Kidney (tissue), 14 donors: Measurements from ENCODE around the gene YPEL2. TPM values are rescaled to one million over a fixed set of nuclear protein-coding genes. Genes with fewer than 3 reads are reported as not detected.

Experiments
- DNase-seq, 5 donors: peaks; one replicate each; pipeline ENCODE4 v3.0.0-alpha.2; 2013 to 2020
- FAIRE-seq: peaks from 2 replicates; lab custom pipeline; 2012; peaks lifted over from hg19 to GRCh38; lab: Jason Lieb, UNC
- H3K27ac ChIP-seq, 2 donors: one replicate each; pipeline ENCODE4 v1.7.0; 2013; ENCODE audit warnings: low read depth in 2 of 2, low read length in 2 of 2, inconsistent platforms in 1 of 2
- H3K27me3 ChIP-seq: one replicate; pipeline ENCODE4 v1.7.1; 2013; ENCODE audit warnings: low read length, inconsistent platforms; ENCODE audit not compliant: control insufficient read depth, insufficient read depth
- H3K36me3 ChIP-seq, 3 donors: one replicate each; pipeline versions ENCODE4 v1.7.0 to v1.7.1; 2013; ENCODE audit warnings: low read length in 3 of 3, control low read depth in 1 of 3, inconsistent platforms in 1 of 3; ENCODE audit not compliant: insufficient read depth in 3 of 3, control insufficient read depth in 2 of 3
- H3K4me1 ChIP-seq, 3 donors: one replicate each; pipeline versions ENCODE4 v1.7.0 to v1.7.1; 2013; ENCODE audit warnings: low read length in 3 of 3, inconsistent platforms in 1 of 3, low read depth in 1 of 3; ENCODE audit not compliant: control insufficient read depth in 2 of 3, insufficient read depth in 2 of 3
- H3K4me3 ChIP-seq, 3 donors: one replicate each; pipeline versions ENCODE4 v1.7.0 to v1.8.1; 2013; ENCODE audit warnings: low read length in 3 of 3, control low read depth in 1 of 3, inconsistent platforms in 1 of 3
- H3K9ac ChIP-seq, 3 donors: one replicate each; pipeline versions ENCODE4 v1.7.0 to v1.7.1; 2013; ENCODE audit warnings: low read length in 3 of 3, control low read depth in 1 of 3, inconsistent platforms in 1 of 3
- H3K9me3 ChIP-seq, 3 donors: one replicate each; pipeline versions ENCODE4 v1.7.0 to v1.7.1; 2013; ENCODE audit warnings: low read length in 3 of 3, control low read depth in 1 of 3, inconsistent platforms in 1 of 3; ENCODE audit not compliant: control insufficient read depth in 2 of 3, insufficient read depth in 1 of 3
- CTCF ChIP-seq: IDR thresholded peaks from 3 replicates; pipeline ENCODE4 v1.5.1; 2012; ENCODE audit warnings: mild to moderate bottlenecking, moderate library complexity, borderline replicate concordance; ENCODE audit not compliant: insufficient read depth; ENCODE audit errors: extremely low read depth
- intact Hi-C: fragments of 100-400 bp; cut with DNase I; formaldehyde crosslinking; loops from one replicate; pipeline ENCODE4 v1.11.1; 2022
- polyA plus RNA-seq: library from polyadenylated mRNA; stranded (reverse); fragments of 350-450 nt; fragmentation: Illumina TruSeq; extraction: RNeasy Lipid Tissue Mini Kit (QIAGEN cat#74804); gene quantifications from one replicate; pipeline ENCODE4 v1.2.3, GENCODE V29; 2014; ENCODE audit warnings: low read depth, low replicate concordance; ENCODE audit not compliant: insufficient read depth
- total RNA-seq: library from RNA; stranded (reverse); fragmentation: NEBNext Ultra II Directional; extraction: Animal tissue kit (Norgen Biotek cat#: 25700); gene quantifications from one replicate; pipeline ENCODE4 v1.2.1, GENCODE V29; 2021
- donor health status: control.
- donor health status: control.
- donor health status: control.
- donor health status: control.
- donor health status: control.
- donor health status: DM: yes; HTN: yes; CAD: no.
- donor health status: Normal renal cell carcinoma (clear cell type).

YPEL2 gene
- total and polyA plus RNA-seq, 2 donors from 2014 or later = 9.0 to 53.6 TPM

- FAIRE-seq (no peak), DNase-seq (no peak)
- Histone ChIP-seq H3K9me3 (no peaks in the 10 kb centered on the region), H3K27ac (no peak overlapping the region), H3K4me3 (no peak overlapping the region), H3K4me1 (peaks cover 8 to 40% (median 37%) of the 10 kb centered on the region in 3 donors), H3K27me3 (no peaks in the 10 kb centered on the region), H3K36me3 (no peaks in the 10 kb centered on the region), H3K9ac (no peak overlapping the region)
- no peak for TF ChIP-seq CTCF
- intact Hi-C loops = no loop called here
Measured at GRCh38 chr17:59421722-59422121, 90.3 kb downstream of the YPEL2 start.

GRCh38 chr17:59423137-59423724 lies 91.8 kb downstream of the YPEL2 start:
- H3K36me3 ChIP-seq = no peaks in the 10 kb centered on the region
- DNase-seq = peak in 1 of 5 donors; percentile 50
- H3K4me1 ChIP-seq = peaks cover 16 to 53% (median 44%) of the 10 kb centered on the region in 3 donors
- H3K27me3 ChIP-seq = no peaks in the 10 kb centered on the region
- H3K4me3 ChIP-seq = no peak overlapping the region
- peak overlapping the region in 1 of 3 donors; percentile 32 for H3K9ac ChIP-seq
- no peak for FAIRE-seq
- no peak for TF ChIP-seq CTCF
- intact Hi-C loops = no loop called here
- H3K9me3 ChIP-seq = no peaks in the 10 kb centered on the region
- peak overlapping the region; percentile 77 to 92 for H3K27ac ChIP-seq

- TF ChIP-seq CTCF = no peak
- H3K9me3 ChIP-seq = no peaks in the 10 kb centered on the region
- H3K27ac ChIP-seq = peak overlapping the region; percentile 77 to 92
- no peak for DNase-seq
- H3K4me1 ChIP-seq = peaks cover 16 to 57% (median 47%) of the 10 kb centered on the region in 3 donors
- no peaks in the 10 kb centered on the region for H3K27me3 ChIP-seq
- H3K4me3 ChIP-seq = no peak overlapping the region
- intact Hi-C loops = no loop called here
- H3K9ac ChIP-seq = peak overlapping the region in 1 of 3 donors; percentile 32
- FAIRE-seq = no peak
- H3K36me3 ChIP-seq = no peaks in the 10 kb centered on the region
Measured at GRCh38 chr17:59423903-59424302, 92.4 kb downstream of the YPEL2 start.

GRCh38 chr17:59424331-59424730 lies 92.9 kb downstream of the YPEL2 start:
- no peaks in the 10 kb centered on the region for H3K36me3 ChIP-seq
- peaks cover 16 to 61% (median 50%) of the 10 kb centered on the region in 3 donors for H3K4me1 ChIP-seq
- no peak for TF ChIP-seq CTCF
- intact Hi-C loops = no loop called here
- no peaks in the 10 kb centered on the region for H3K27me3 ChIP-seq
- DNase-seq (no peak), FAIRE-seq (no peak)
- peak overlapping the region; percentile 77 to 92 for H3K27ac ChIP-seq
- no peak overlapping the region for H3K4me3 ChIP-seq
- H3K9me3 ChIP-seq = no peaks in the 10 kb centered on the region
- peak overlapping the region in 1 of 3 donors; percentile 32 for H3K9ac ChIP-seq
